ENCODE measurements around the gene LY6G6C. TPM values are rescaled to one million over a fixed set of nuclear protein-coding genes. Genes with fewer than 3 reads are reported as not detected.
A peak's percentile ranks its signal among the peaks of the same experiment; 100 is the strongest.

LY6G6C gene
- total RNA-seq, 4 donors from 2014 or later = 80.0 to 376 (median 338) TPM

- peaks cover 68% of the 10 kb centered on the region for H3K4me1 ChIP-seq
- H3K27ac ChIP-seq = peak overlapping the region; percentile 91
- peak; percentile 95 to 96 for DNase-seq (ENCODE audit: low spot score in 2 of 2)
- H3K4me3 ChIP-seq = peak overlapping the region; percentile 73
- no peaks in the 10 kb centered on the region for H3K9me3 ChIP-seq
- peaks cover 65% of the 10 kb centered on the region for H3K36me3 ChIP-seq
- peak in 1 of 3 donors; percentile 58 for TF ChIP-seq POLR2AphosphoS5 (IDR thresholded peaks at IDR 0.05)
- TF ChIP-seq CTCF (IDR thresholded peaks at IDR 0.05) = no peak
- peak in 1 of 2 donors; percentile 39 for TF ChIP-seq POLR2A (IDR thresholded peaks at IDR 0.05)
- 24% methylated on average over 11 of the region's 46 CpGs for WGBS
- H3K27me3 ChIP-seq = no peaks in the 10 kb centered on the region
These were observed 8.6 kb upstream of the LY6G6C start for GRCh38 chr6:31729979-31730630.

GRCh38 chr6:31729515-31729978 is 8.0 kb upstream of the LY6G6C start:
- Histone ChIP-seq H3K9me3 (no peaks in the 10 kb centered on the region), H3K27me3 (no peaks in the 10 kb centered on the region), H3K4me3 (peak overlapping the region; percentile 73), H3K27ac (peak overlapping the region; percentile 91), H3K4me1 (peaks cover 62% of the 10 kb centered on the region), H3K36me3 (peaks cover 65% of the 10 kb centered on the region)
- TF ChIP-seq POLR2A (IDR thresholded peaks at IDR 0.05) (no peak), CTCF (IDR thresholded peaks at IDR 0.05) (peak in 1 of 2 donors; percentile 21), POLR2AphosphoS5 (IDR thresholded peaks at IDR 0.05) (peak in 2 of 3 donors; percentile 49 to 54), EP300 (IDR thresholded peaks at IDR 0.05) (no peak)
- 0% methylated on average over 14 of the region's 29 CpGs for WGBS
- peak; percentile 96 to 97 for DNase-seq (ENCODE audit: low spot score in 2 of 2)

GRCh38 chr6:31728767-31729514 is 7.4 kb upstream of the LY6G6C start, which contains the start of gene DDAH2:
DDAH2 (minus strand) TSS chr6:31729299; CDS start chr6:31729161, 138 bp downstream.
- DNase-seq (ENCODE audit: low spot score in 2 of 2) = peak in 1 of 2 donors; percentile 84
- WGBS = 11% methylated on average over 35 of the region's 36 CpGs

GRCh38 chr6:31727717-31728671 is 6.4 kb upstream of the LY6G6C start:
- peak overlapping the region; percentile 73 for H3K4me3 ChIP-seq
- peaks cover 52% of the 10 kb centered on the region for H3K36me3 ChIP-seq
- peak overlapping the region; percentile 91 for H3K27ac ChIP-seq
- no peaks in the 10 kb centered on the region for H3K9me3 ChIP-seq
- TF ChIP-seq EP300 (IDR thresholded peaks at IDR 0.05) (no peak), POLR2A (IDR thresholded peaks at IDR 0.05) (no peak), POLR2AphosphoS5 (IDR thresholded peaks at IDR 0.05) (no peak), CTCF (IDR thresholded peaks at IDR 0.05) (no peak)
- 65% methylated on average over 39 of the region's 41 CpGs for WGBS
- DNase-seq (ENCODE audit: low spot score in 2 of 2) = no peak
- H3K27me3 ChIP-seq = no peaks in the 10 kb centered on the region
- H3K4me1 ChIP-seq = peaks cover 47% of the 10 kb centered on the region

More at GRCh38 chr6:31728767-31729514, 7.4 kb upstream of the LY6G6C start, which contains the start of gene DDAH2:
- H3K9me3 ChIP-seq = no peaks in the 10 kb centered on the region
- H3K36me3 ChIP-seq = peaks cover 62% of the 10 kb centered on the region
- H3K27ac ChIP-seq = peak within 1 kb of the TSS; percentile 91
- H3K27me3 ChIP-seq = no peaks in the 10 kb centered on the region
- H3K4me3 ChIP-seq = peak within 1 kb of the TSS; percentile 73
- TF ChIP-seq EP300 (IDR thresholded peaks at IDR 0.05) = no peak
- TF ChIP-seq CTCF (IDR thresholded peaks at IDR 0.05) = peak in 1 of 2 donors; percentile 57
- H3K4me1 ChIP-seq = peaks cover 56% of the 10 kb centered on the region
